HCT116 (cell line): Measurements from ENCODE around the gene ARFGEF3. TPM values are rescaled to one million over a fixed set of nuclear protein-coding genes. Genes with fewer than 3 reads are reported as not detected.

Experiments used
- ATAC-seq: fragments of 200-7000 bp; cut with Tn5 transposase; 2 replicates; pipeline ENCODE4 v1.9.1; 2020; ENCODE audit warnings: mild to moderate bottlenecking, moderate library complexity
- BruUV-seq: library from RNA; stranded (reverse); fragments of 400-500 nt; replicated peaks from 2 replicates; lab custom pipeline; 2021; lab: Mats Ljungman, UMichigan
- CTCF ChIA-PET: fragments of 300-600 bp; sonication (Branson Sonifier 250); formaldehyde crosslinking; loops from one replicate; lab custom pipeline; 2021; ENCODE audit warnings: antibody characterized with exemption; lab: Charles Lee
- POLR2A ChIA-PET: fragments of 300-600, 350-600 bp; sonication (Branson Sonifier 250); formaldehyde crosslinking; loops from one replicate; lab custom pipeline; 2021; ENCODE audit warnings: antibody characterized with exemption; lab: Charles Lee
- RAD21 ChIA-PET, 2 experiments: fragments of 300-600 bp; sonication (Branson Sonifier 250); formaldehyde crosslinking; loops; one replicate each; lab custom pipeline; 2023; ENCODE audit warnings: low total read pairs in 2 of 2; ENCODE audit not compliant: uncharacterized antibody in 2 of 2, unreplicated experiment in 2 of 2, low non-redundant PET in 1 of 2; lab: Charles Lee
- DNase-seq: peaks from one replicate; pipeline ENCODE4 v3.0.0-alpha.2; 2010; ENCODE audit warnings: low read depth, low spot score
- H2AFZ ChIP-seq: fragments of 200-600 bp; shearing (Covaris generic), sonication (generic); 2 replicates; pipeline ENCODE4 v1.6.1; 2017; ENCODE audit warnings: low read depth, mixed run types, mixed read lengths, antibody characterized with exemption, low read length; ENCODE audit not compliant: poor library complexity, severe bottlenecking
- H3K27ac ChIP-seq: 2 replicates; pipeline ENCODE4 v1.5.1; 2012; ENCODE audit warnings: low read depth, low read length
- H3K27me3 ChIP-seq: fragments of 200-600 bp; sonication (generic); 2 replicates; pipeline ENCODE4 v1.6.1; 2016; ENCODE audit warnings: mixed run types, low read length, mixed read lengths; ENCODE audit not compliant: insufficient read depth
- H3K36me3 ChIP-seq, 2 experiments: fragments of 200-500 bp in 1 of 2; fragments of 200-600 bp in 1 of 2; sonication (Bioruptor generic) in 1 of 2; sonication (generic) in 1 of 2; 2 replicates each; pipeline versions ENCODE4 v1.5.1 to v1.6.1; 2014 to 2016; ENCODE audit warnings: low read length in 2 of 2, inconsistent platforms in 1 of 2, mixed read lengths in 1 of 2, mixed run types in 1 of 2; ENCODE audit not compliant: insufficient read depth in 2 of 2, control insufficient read depth in 1 of 2
- H3K4me1 ChIP-seq, 2 experiments: fragments of 200-600 bp in 1 of 2; sonication (generic) in 1 of 2; 2 replicates each; pipeline versions ENCODE4 v1.5.1 to v1.6.1; 2012 to 2017; ENCODE audit warnings: low read length in 2 of 2, inconsistent platforms in 1 of 2, mild to moderate bottlenecking in 1 of 2, mixed read lengths in 1 of 2, mixed run types in 1 of 2, moderate library complexity in 1 of 2; ENCODE audit not compliant: insufficient read depth in 2 of 2, control insufficient read depth in 1 of 2
- H3K4me2 ChIP-seq: fragments of 200-600 bp; sonication (generic); 2 replicates; pipeline ENCODE4 v1.6.1; 2017; ENCODE audit warnings: mixed run types, low read length, mixed read lengths
- H3K4me3 ChIP-seq, 2 experiments: fragments of 200-600 bp in 1 of 2; sonication (generic) in 1 of 2; replicated peaks in 1 of 2; 2 replicates each; pipeline ENCODE4 v1.5.1; 2011 to 2016; ENCODE audit warnings: low read length in 2 of 2, control low read depth in 1 of 2, low read depth in 1 of 2, mild to moderate bottlenecking in 1 of 2, mixed read lengths in 1 of 2, mixed run types in 1 of 2
- H3K79me2 ChIP-seq: fragments of 200-600 bp; sonication (generic); 2 replicates; pipeline ENCODE4 v1.6.1; 2017; ENCODE audit warnings: mild to moderate bottlenecking, mixed run types, low read length, moderate library complexity, mixed read lengths; ENCODE audit not compliant: insufficient read depth
- H3K9ac ChIP-seq: fragments of 200-600 bp; sonication (generic); 2 replicates; pipeline ENCODE4 v1.6.1; 2016; ENCODE audit warnings: low read length, mixed read lengths
- H3K9me2 ChIP-seq: fragments of 200-600 bp; sonication (generic), shearing (Covaris generic); 2 replicates; pipeline ENCODE4 v1.6.1; 2017; ENCODE audit warnings: mixed run types, mild to moderate bottlenecking, moderate library complexity; ENCODE audit not compliant: insufficient read depth
- H3K9me3 ChIP-seq, 2 experiments: fragments of 200-500 bp in 1 of 2; fragments of 200-600 bp in 1 of 2; sonication (Bioruptor generic) in 1 of 2; sonication (generic) in 1 of 2; 2 replicates each; pipeline ENCODE4 v1.6.1; 2014 to 2017; ENCODE audit warnings: low read length in 2 of 2, mixed read lengths in 2 of 2, inconsistent platforms in 1 of 2, low read depth in 1 of 2, mild to moderate bottlenecking in 1 of 2, mixed run types in 1 of 2, moderate library complexity in 1 of 2; ENCODE audit not compliant: control insufficient read depth in 1 of 2, insufficient read depth in 1 of 2
- H4K20me1 ChIP-seq: fragments of 200-600 bp; sonication (generic), shearing (Covaris generic); 2 replicates; pipeline ENCODE4 v1.6.1; 2017; ENCODE audit warnings: mixed run types, mild to moderate bottlenecking, moderate library complexity; ENCODE audit not compliant: insufficient read depth
- CBX3 ChIP-seq: IDR thresholded peaks from 2 replicates; pipeline ENCODE4 v1.6.1; 2012; ENCODE audit warnings: low read depth
- CTCF ChIP-seq, 3 experiments: fragments of 200-600 bp in 1 of 3; sonication (generic) in 1 of 3; IDR thresholded peaks in 2 of 3; conservative IDR thresholded peaks in 1 of 3; 2 replicates each; pipeline ENCODE4 v1.5.1; 2012 to 2017; ENCODE audit warnings: low read depth in 2 of 3, low read length in 2 of 3, antibody characterized with exemption in 1 of 3, borderline replicate concordance in 1 of 3, control low read depth in 1 of 3, mild to moderate bottlenecking in 1 of 3, mixed read lengths in 1 of 3, mixed run types in 1 of 3, moderate library complexity in 1 of 3; ENCODE audit not compliant: insufficient read depth in 1 of 3
- EGR1 ChIP-seq: IDR thresholded peaks from 2 replicates; pipeline ENCODE4 v1.6.1; 2012; ENCODE audit warnings: low read depth
- ELF1 ChIP-seq: IDR thresholded peaks from 2 replicates; pipeline ENCODE4 v1.6.1; 2012; ENCODE audit warnings: low read depth, borderline replicate concordance
- EZH2 ChIP-seq: fragments of 200-600 bp; sonication (generic); IDR thresholded peaks from 2 replicates; pipeline ENCODE4 v1.6.1; 2017; ENCODE audit warnings: antibody characterized with exemption, mixed run types
- EZH2phosphoT487 ChIP-seq: fragments of 200-600 bp; IDR thresholded peaks from 2 replicates; pipeline ENCODE4 v1.6.1; 2018; ENCODE audit warnings: antibody characterized with exemption, borderline replicate concordance
- FOSL1 ChIP-seq: IDR thresholded peaks from 2 replicates; pipeline ENCODE4 v1.6.1; 2012; ENCODE audit warnings: low read depth
- POLR2A ChIP-seq: IDR thresholded peaks from 2 replicates; pipeline ENCODE4 v1.7.0; 2011; ENCODE audit warnings: borderline replicate concordance; ENCODE audit not compliant: insufficient read depth, insufficient read length; ENCODE audit errors: extremely low read depth
- POLR2AphosphoS5 ChIP-seq: IDR thresholded peaks from 2 replicates; pipeline ENCODE4 v1.6.1; 2011; ENCODE audit warnings: mild to moderate bottlenecking, low read depth, low read length, moderate library complexity
- REST ChIP-seq: IDR thresholded peaks from 2 replicates; pipeline ENCODE4 v1.6.1; 2012; ENCODE audit warnings: low read depth
- SIN3A ChIP-seq: IDR thresholded peaks from 2 replicates; pipeline ENCODE4 v1.6.1; 2012; ENCODE audit warnings: low read depth
- SP1 ChIP-seq: IDR thresholded peaks from 2 replicates; pipeline ENCODE4 v1.6.1; 2012; ENCODE audit warnings: low read depth
- SRF ChIP-seq: IDR thresholded peaks from 2 replicates; pipeline ENCODE4 v1.6.1; 2012; ENCODE audit warnings: low read depth
- TCF7L2 ChIP-seq: IDR thresholded peaks from 2 replicates; pipeline ENCODE4 v1.7.0; 2011; ENCODE audit warnings: borderline replicate concordance, inconsistent platforms; ENCODE audit not compliant: insufficient read depth, insufficient read length; ENCODE audit errors: extremely low read depth
- YY1 ChIP-seq: IDR thresholded peaks from 2 replicates; pipeline ENCODE4 v1.6.1; 2011; ENCODE audit warnings: low read length, low read depth, moderate library complexity, mild to moderate bottlenecking; ENCODE audit not compliant: insufficient replicate concordance; ENCODE audit errors: extremely low read depth
- ZFX ChIP-seq: fragments of 450-650 bp; IDR thresholded peaks from 2 replicates; pipeline ENCODE4 v1.6.1; 2017
- ZNF274 ChIP-seq: fragments of 200-500 bp; sonication (Bioruptor generic); IDR thresholded peaks from 2 replicates; pipeline ENCODE4 v1.6.1; 2014; ENCODE audit warnings: mild to moderate bottlenecking, low read depth, low read length, inconsistent platforms
- intact Hi-C: fragments of 100-400 bp; cut with micrococcal nuclease; formaldehyde crosslinking; loops from 2 replicates; pipeline ENCODE4 v1.10.0; 2022
- total RNA-seq: library from RNA; stranded (reverse); gene quantifications from one replicate; pipeline ENCODE4 v1.2.1, GENCODE V29; 2021; ENCODE audit not compliant: unreplicated experiment
- TF ChIP-seq, protein P1 (sequence below): IDR thresholded peaks from 2 replicates; pipeline ENCODE4 v1.6.1; 2011; ENCODE audit warnings: mild to moderate bottlenecking, low read length, moderate library complexity; ENCODE audit not compliant: insufficient replicate concordance; ENCODE audit errors: extremely low read depth
- TF ChIP-seq, protein P2 (sequence below): IDR thresholded peaks from 2 replicates; pipeline ENCODE4 v1.6.1; 2012

Gene ARFGEF3
- total RNA-seq, 1 experiment from 2014 or later: 3.8 TPM

GRCh38 chr6:138341176-138341575 lies 179.4 kb downstream of the ARFGEF3 start:
- H3K4me2 ChIP-seq: no peak overlapping the region
- TF ChIP-seq FOSL1 (no peak), REST (no peak), POLR2A (no peak), POLR2AphosphoS5 (no peak), ZNF274 (no peak), SP1 (no peak), YY1 (no peak), EZH2phosphoT487 (no peak), ELF1 (no peak), SRF (no peak), ZFX (no peak), SIN3A (no peak), EZH2 (no peak), TCF7L2 (no peak), CTCF (IDR thresholded peaks at IDR 0.05 in 2 of 3, conservative IDR thresholded peaks at IDR 0.05 in 1 of 3; ENCODE audit: borderline replicate concordance in 1 of 3, insufficient read depth in 1 of 3, low read depth in 2 of 3, low read length in 2 of 3) (no peak), CBX3 (no peak), EGR1 (no peak)
- TF ChIP-seq, protein P1, sequence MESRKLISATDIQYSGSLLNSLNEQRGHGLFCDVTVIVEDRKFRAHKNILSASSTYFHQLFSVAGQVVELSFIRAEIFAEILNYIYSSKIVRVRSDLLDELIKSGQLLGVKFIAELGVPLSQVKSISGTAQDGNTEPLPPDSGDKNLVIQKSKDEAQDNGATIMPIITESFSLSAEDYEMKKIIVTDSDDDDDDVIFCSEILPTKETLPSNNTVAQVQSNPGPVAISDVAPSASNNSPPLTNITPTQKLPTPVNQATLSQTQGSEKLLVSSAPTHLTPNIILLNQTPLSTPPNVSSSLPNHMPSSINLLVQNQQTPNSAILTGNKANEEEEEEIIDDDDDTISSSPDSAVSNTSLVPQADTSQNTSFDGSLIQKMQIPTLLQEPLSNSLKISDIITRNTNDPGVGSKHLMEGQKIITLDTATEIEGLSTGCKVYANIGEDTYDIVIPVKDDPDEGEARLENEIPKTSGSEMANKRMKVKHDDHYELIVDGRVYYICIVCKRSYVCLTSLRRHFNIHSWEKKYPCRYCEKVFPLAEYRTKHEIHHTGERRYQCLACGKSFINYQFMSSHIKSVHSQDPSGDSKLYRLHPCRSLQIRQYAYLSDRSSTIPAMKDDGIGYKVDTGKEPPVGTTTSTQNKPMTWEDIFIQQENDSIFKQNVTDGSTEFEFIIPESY: no peak
- TF ChIP-seq, protein P2, sequence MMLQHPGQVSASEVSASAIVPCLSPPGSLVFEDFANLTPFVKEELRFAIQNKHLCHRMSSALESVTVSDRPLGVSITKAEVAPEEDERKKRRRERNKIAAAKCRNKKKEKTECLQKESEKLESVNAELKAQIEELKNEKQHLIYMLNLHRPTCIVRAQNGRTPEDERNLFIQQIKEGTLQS: no peak
- ChIA-PET CTCF (no interaction called here), POLR2A (no interaction called here), RAD21 (no interaction called here)
- no TSS peak for BruUV-seq
- no peak overlapping the region for H3K4me3 ChIP-seq
- DNase-seq (no peak), ATAC-seq (no peak)
- H3K27me3 ChIP-seq: no peaks in the 10 kb centered on the region
- no peaks in the 10 kb centered on the region for H4K20me1 ChIP-seq
- H3K4me1 ChIP-seq: no peaks in the 10 kb centered on the region
- no peak overlapping the region for H3K27ac ChIP-seq
- H3K79me2 ChIP-seq: no peaks in the 10 kb centered on the region
- no peaks in the 10 kb centered on the region for H3K36me3 ChIP-seq
- H3K9me2 ChIP-seq: no peaks in the 10 kb centered on the region
- H2AFZ ChIP-seq: no peak overlapping the region
- intact Hi-C loops: no loop called here
- no peaks in the 10 kb centered on the region for H3K9me3 ChIP-seq
- no peak overlapping the region for H3K9ac ChIP-seq
